Natural killer cell (primary cell): ENCODE results near the gene ENHO. TPM values are rescaled to one million over a fixed set of nuclear protein-coding genes. Genes with fewer than 3 reads are reported as not detected.

Experiments used
- ATAC-seq, 3 donors: fragments of 150-1000 bp in 2 of 3; fragments of 200-7000 bp in 1 of 3; cut with Tn5 transposase; 1 replicate in 1 of 3; 2 replicates in 2 of 3; pipeline ENCODE4 v1.10.0; 2021; ENCODE audit warnings: mild to moderate bottlenecking in 2 of 3, moderate library complexity in 2 of 3
- DNase-seq, 2 donors: peaks; one replicate each; pipeline versions ENCODE4 v3.0.0 to v3.0.0-alpha.2; 2013 to 2021; ENCODE audit warnings: mixed read lengths in 1 of 2
- H3K27ac ChIP-seq: one replicate; pipeline ENCODE4 v1.5.1; 2013; ENCODE audit warnings: mild to moderate bottlenecking, low read length
- H3K27me3 ChIP-seq: one replicate; pipeline ENCODE4 v1.6.1; 2013; ENCODE audit warnings: low read length; ENCODE audit not compliant: control insufficient read depth, insufficient read depth
- H3K36me3 ChIP-seq: one replicate; pipeline ENCODE4 v1.6.1; 2013; ENCODE audit warnings: low read length; ENCODE audit not compliant: control insufficient read depth, insufficient read depth
- H3K4me1 ChIP-seq: one replicate; pipeline ENCODE4 v1.6.1; 2013; ENCODE audit warnings: low read length; ENCODE audit not compliant: control insufficient read depth, insufficient read depth
- H3K4me3 ChIP-seq: one replicate; pipeline ENCODE4 v1.5.1; 2013; ENCODE audit warnings: low read length
- H3K9me3 ChIP-seq: one replicate; pipeline ENCODE4 v1.6.1; 2013; ENCODE audit warnings: low read length; ENCODE audit not compliant: control insufficient read depth, insufficient read depth
- H3K27ac Mint-ChIP-seq, 2 donors: one replicate each; pipeline ENCODE4 v1.8.0; 2022; ENCODE audit warnings: mild to moderate bottlenecking in 2 of 2, mixed read lengths in 2 of 2, moderate library complexity in 1 of 2
- H3K27me3 Mint-ChIP-seq, 2 donors: one replicate each; pipeline ENCODE4 v1.8.0; 2022; ENCODE audit warnings: low read depth in 2 of 2, mixed read lengths in 2 of 2
- H3K36me3 Mint-ChIP-seq: one replicate; pipeline ENCODE4 v1.8.0; 2022; ENCODE audit warnings: mixed read lengths
- H3K4me1 Mint-ChIP-seq, 2 donors: one replicate each; pipeline ENCODE4 v1.8.0; 2022; ENCODE audit warnings: mixed read lengths in 2 of 2
- H3K4me3 Mint-ChIP-seq: one replicate; pipeline ENCODE4 v1.8.0; 2022; ENCODE audit warnings: mild to moderate bottlenecking, moderate library complexity, mixed read lengths
- H3K9me3 Mint-ChIP-seq, 2 donors: one replicate each; pipeline ENCODE4 v1.8.0; 2022; ENCODE audit warnings: mixed read lengths in 2 of 2
- WGBS: methylation state at CpG from one replicate; pipeline ENCODE4 v1.1.7; 2013; ENCODE audit warnings: missing lambda C conversion rate; ENCODE audit not compliant: insufficient coverage; 5-methylcytosine and 5-hydroxymethylcytosine counted together
- intact Hi-C: fragments of 100-400 bp; cut with micrococcal nuclease; formaldehyde crosslinking; loops from one replicate; pipeline ENCODE4 v1.14.2; 2022
- total RNA-seq, 4 donors: library from RNA; stranded (reverse); fragments of 120-200 nt in 1 of 4; gene quantifications; one replicate each; pipeline versions ENCODE4 v1.2.3 to v1.2.4, GENCODE V29; 2013 to 2022
- TF ChIP-seq, protein P1 (sequence below): fragments of 200-600 bp; IDR thresholded peaks from one replicate; pipeline ENCODE4 v1.8.0; 2022; ENCODE audit warnings: antibody characterized with exemption

Gene ENHO
- total RNA-seq, 3 donors from 2014 or later (not counting 1 experiment from before 2014, with no cell fraction given) = 0.34 to 1.7 TPM; not detected in 1

DNA sequence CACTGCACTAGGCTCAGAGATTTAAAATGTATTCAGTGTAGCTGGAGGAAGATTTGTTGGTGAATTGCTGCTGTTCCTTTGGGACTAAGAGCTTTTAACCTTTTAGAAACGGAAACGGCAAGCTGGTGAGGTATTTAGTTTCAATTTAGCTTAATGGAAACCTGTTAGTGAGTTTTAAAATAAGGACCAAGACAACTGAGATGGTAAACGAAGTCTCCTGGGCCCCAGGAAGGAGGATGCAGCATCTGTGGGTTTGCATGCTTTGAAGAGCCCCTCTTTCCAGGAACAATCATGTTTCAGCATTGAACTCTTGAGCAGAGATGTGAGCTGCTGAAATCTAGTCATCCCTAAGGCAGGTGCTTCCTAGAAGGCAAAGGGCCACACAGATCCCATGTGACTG, 47.7 kb downstream of the ENHO start:
- intact Hi-C loops = no loop called here
- no peak overlapping the region for H3K4me3 Mint-ChIP-seq
- Histone ChIP-seq H3K4me3 (no peak overlapping the region), H3K4me1 (no peaks in the 10 kb centered on the region), H3K27ac (no peak overlapping the region), H3K27me3 (no peaks in the 10 kb centered on the region), H3K36me3 (no peaks in the 10 kb centered on the region), H3K9me3 (no peaks in the 10 kb centered on the region)
- no peak overlapping the region for H3K27ac Mint-ChIP-seq
- H3K27me3 Mint-ChIP-seq = peaks cover 11 to 15% of the 10 kb centered on the region in 2 donors
- DNase-seq = no peak
- H3K4me1 Mint-ChIP-seq = no peaks in the 10 kb centered on the region
- H3K36me3 Mint-ChIP-seq = no peaks in the 10 kb centered on the region
- H3K9me3 Mint-ChIP-seq = no peaks in the 10 kb centered on the region
- 55% methylated on average over 3 of the region's 3 CpGs for whole genome bisulfite sequencing
- TF ChIP-seq, protein P1, sequence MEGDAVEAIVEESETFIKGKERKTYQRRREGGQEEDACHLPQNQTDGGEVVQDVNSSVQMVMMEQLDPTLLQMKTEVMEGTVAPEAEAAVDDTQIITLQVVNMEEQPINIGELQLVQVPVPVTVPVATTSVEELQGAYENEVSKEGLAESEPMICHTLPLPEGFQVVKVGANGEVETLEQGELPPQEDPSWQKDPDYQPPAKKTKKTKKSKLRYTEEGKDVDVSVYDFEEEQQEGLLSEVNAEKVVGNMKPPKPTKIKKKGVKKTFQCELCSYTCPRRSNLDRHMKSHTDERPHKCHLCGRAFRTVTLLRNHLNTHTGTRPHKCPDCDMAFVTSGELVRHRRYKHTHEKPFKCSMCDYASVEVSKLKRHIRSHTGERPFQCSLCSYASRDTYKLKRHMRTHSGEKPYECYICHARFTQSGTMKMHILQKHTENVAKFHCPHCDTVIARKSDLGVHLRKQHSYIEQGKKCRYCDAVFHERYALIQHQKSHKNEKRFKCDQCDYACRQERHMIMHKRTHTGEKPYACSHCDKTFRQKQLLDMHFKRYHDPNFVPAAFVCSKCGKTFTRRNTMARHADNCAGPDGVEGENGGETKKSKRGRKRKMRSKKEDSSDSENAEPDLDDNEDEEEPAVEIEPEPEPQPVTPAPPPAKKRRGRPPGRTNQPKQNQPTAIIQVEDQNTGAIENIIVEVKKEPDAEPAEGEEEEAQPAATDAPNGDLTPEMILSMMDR = no peak
- no peak for ATAC-seq

Other genes starting within 250 kb of the ENHO start
- gene KIF24, start 193.7 kb downstream of the ENHO start, total RNA-seq = under 1 TPM; 0.28 to 0.50 (median 0.30) TPM
- gene NUDT2, start 193.4 kb downstream of the ENHO start, total RNA-seq = 10 to 100 TPM in 1 of 3 donors, 1 to 10 TPM in 2; 8.5 to 15.7 (median 9.4) TPM
- under 1 TPM; 0.58 to 0.93 (median 0.92) TPM for gene MYORG, start 146.1 kb downstream of the ENHO start, total RNA-seq
- gene FAM219A, start 64.4 kb downstream of the ENHO start, total RNA-seq = 10 to 100 TPM; 18.9 to 20.6 (median 19.2) TPM
- not detected for gene DNAI1, start 64.2 kb downstream of the ENHO start, total RNA-seq
- not detected for gene CNTFR, start 66.7 kb upstream of the ENHO start, total RNA-seq
- gene RPP25L, start 89.1 kb upstream of the ENHO start, total RNA-seq = 10 to 100 TPM in 1 of 3 donors, 1 to 10 TPM in 2; 9.3 to 15.0 (median 9.8) TPM
- 100 to 1,000 TPM; 135 to 171 (median 147) TPM for gene DCTN3, start 97.5 kb upstream of the ENHO start, total RNA-seq
- under 1 TPM in 2 of 3 donors, not detected in 1; 0.24 to 0.77 TPM for gene ARID3C, start 106.1 kb upstream of the ENHO start, total RNA-seq
- 10 to 100 TPM; 22.1 to 29.8 (median 23.0) TPM for gene SIGMAR1, start 114.8 kb upstream of the ENHO start, total RNA-seq
- 100 to 1,000 TPM in 1 of 3 donors, 10 to 100 TPM in 2; 81.9 to 118 (median 89.3) TPM for gene GALT, start 123.7 kb upstream of the ENHO start, total RNA-seq
- gene IL11RA, start 129.2 kb upstream of the ENHO start, total RNA-seq = 10 to 100 TPM; 64.2 to 91.1 (median 66.1) TPM
- not detected for gene CCL27, start 139.7 kb upstream of the ENHO start, total RNA-seq
- not detected for gene CCL19, start 168.3 kb upstream of the ENHO start, total RNA-seq
- not detected for gene CCL21, start 187.1 kb upstream of the ENHO start, total RNA-seq